ENCODE data around the gene OR2H2. TPM values are rescaled to one million over a fixed set of nuclear protein-coding genes. Genes with fewer than 3 reads are reported as not detected.
A peak's percentile ranks its signal among the peaks of the same experiment; 100 is the strongest.

Gene OR2H2
- total RNA-seq, 2 experiments from 2014 or later, result not detected

- Histone ChIP-seq H3K4me2 (ENCODE audit: low read length) (no peak overlapping the region), H3K79me2 (ENCODE audit: insufficient read depth, low read depth, low read length) (no peaks in the 10 kb centered on the region), H3K9me2 (ENCODE audit: insufficient read depth, low read length) (no peaks in the 10 kb centered on the region), H3K27ac (ENCODE audit: low read depth, low read length, poor library complexity, severe bottlenecking) (no peak overlapping the region), H3K36me3 (ENCODE audit: insufficient read depth, low read length) (no peaks in the 10 kb centered on the region), H2AFZ (ENCODE audit: low read length) (no peak overlapping the region), H4K20me1 (ENCODE audit: insufficient read depth, low read length) (no peaks in the 10 kb centered on the region), H3K4me3 (ENCODE audit: low read depth, low read length, poor library complexity, severe bottlenecking) (no peak overlapping the region), H3K9me3 (ENCODE audit: low read length) (no peaks in the 10 kb centered on the region), H3K4me1 (ENCODE audit: insufficient read depth, low read length, poor library complexity, severe bottlenecking) (peaks cover 20% of the 10 kb centered on the region)
- no peak for DNase-seq (ENCODE audit: low spot score)
- POLR2A ChIA-PET, result no interaction called here
- intact Hi-C loops (cut with micrococcal nuclease; ENCODE audit: unreplicated experiment), result no loop called here
- TF ChIP-seq CTCF (conservative IDR thresholded peaks at IDR 0.05; ENCODE audit: low read length) (no peak), EZH2phosphoT487 (IDR thresholded peaks at IDR 0.05; ENCODE audit: borderline replicate concordance, low read depth, low read length) (no peak)
- no TSS peak for BruUV-seq (replicated peaks)
- CTCF ChIA-PET (ENCODE audit: unreplicated experiment), result no interaction called here
Observed at GRCh38 chr6:29637247-29637646, 52.3 kb downstream of the OR2H2 start.

Small RNAs within 50 kb of the gene (small RNA-seq; reads per million reads assigned to genes)
- 0.68 reads per million, percentile 25 among the genes with 10 or more reads in this experiment for gene SNORD32B
- 0.21 reads per million for gene SUMO2P1
- gene TMEM183AP1, result not detected

Other genes starting within 250 kb of the OR2H2 start
- not detected in 2 replicates for gene OR5V1, start 216.3 kb upstream of the OR2H2 start, total RNA-seq (2014; rRNA removed; shearing (Covaris generic))
- gene OR5V1, start 216.3 kb upstream of the OR2H2 start, total RNA-seq (2022), result not detected in 2 replicates
- not detected in 2 replicates for gene OR12D3, start 209.8 kb upstream of the OR2H2 start, total RNA-seq (2014; rRNA removed; shearing (Covaris generic))
- not detected in 2 replicates for gene OR12D3, start 209.8 kb upstream of the OR2H2 start, total RNA-seq (2022)
- not detected in 2 replicates for gene OR12D2, start 189.5 kb upstream of the OR2H2 start, total RNA-seq (2014; rRNA removed; shearing (Covaris generic))
- not detected in 2 replicates for gene OR12D2, start 189.5 kb upstream of the OR2H2 start, total RNA-seq (2022)
- not detected in 2 replicates for gene OR12D1, start 170.2 kb upstream of the OR2H2 start, total RNA-seq (2014; rRNA removed; shearing (Covaris generic))
- gene OR12D1, start 170.2 kb upstream of the OR2H2 start, total RNA-seq (2022), result not detected in 2 replicates
- gene OR10C1, start 145.8 kb upstream of the OR2H2 start, total RNA-seq (2014; rRNA removed; shearing (Covaris generic)), result not detected in 2 replicates
- gene OR10C1, start 145.8 kb upstream of the OR2H2 start, total RNA-seq (2022), result not detected in 2 replicates
- gene OR11A1, start 128.1 kb upstream of the OR2H2 start, total RNA-seq (2014; rRNA removed; shearing (Covaris generic)), result not detected in 2 replicates
- gene OR11A1, start 128.1 kb upstream of the OR2H2 start, total RNA-seq (2022), result not detected in 2 replicates
- not detected in 2 replicates for gene OR2H1, start 128.0 kb upstream of the OR2H2 start, total RNA-seq (2014; rRNA removed; shearing (Covaris generic))
- gene OR2H1, start 128.0 kb upstream of the OR2H2 start, total RNA-seq (2022), result not detected in 2 replicates
- not detected in 2 replicates for gene MAS1L, start 97.2 kb upstream of the OR2H2 start, total RNA-seq (2014; rRNA removed; shearing (Covaris generic))
- not detected in 2 replicates for gene MAS1L, start 97.2 kb upstream of the OR2H2 start, total RNA-seq (2022)
- gene UBD, start 25.4 kb upstream of the OR2H2 start, total RNA-seq (2014; rRNA removed; shearing (Covaris generic)), result not detected in 2 replicates
- not detected in 2 replicates for gene UBD, start 25.4 kb upstream of the OR2H2 start, total RNA-seq (2022)
- gene GABBR1, start 48.1 kb downstream of the OR2H2 start, total RNA-seq (2014; rRNA removed; shearing (Covaris generic)), result 12.9 and 21.6 TPM in 2 replicates
- gene GABBR1, start 48.1 kb downstream of the OR2H2 start, total RNA-seq (2022), result 33.6 and 37.1 TPM in 2 replicates
- gene MOG, start 72.0 kb downstream of the OR2H2 start, total RNA-seq (2014; rRNA removed; shearing (Covaris generic)), result not detected in 2 replicates
- gene MOG, start 72.0 kb downstream of the OR2H2 start, total RNA-seq (2022), result not detected in 2 replicates
- not detected in 2 replicates for gene ZFP57, start 96.0 kb downstream of the OR2H2 start, total RNA-seq (2014; rRNA removed; shearing (Covaris generic))
- gene ZFP57, start 96.0 kb downstream of the OR2H2 start, total RNA-seq (2022), result not detected in 2 replicates
- 83.2 and 140 TPM in 2 replicates for gene HLA-F, start 138.3 kb downstream of the OR2H2 start, total RNA-seq (2014; rRNA removed; shearing (Covaris generic))
- 56.0 and 65.8 TPM in 2 replicates for gene HLA-F, start 138.3 kb downstream of the OR2H2 start, total RNA-seq (2022)
- not detected in 2 replicates for gene HLA-G, start 242.7 kb downstream of the OR2H2 start, total RNA-seq (2014; rRNA removed; shearing (Covaris generic))
- gene HLA-G, start 242.7 kb downstream of the OR2H2 start, total RNA-seq (2022), result 0.57 and 0.70 TPM in 2 replicates